NCI-H345 treated with DMSO at 0.1 percent for 48 hours (cell line): ENCODE measurements around the gene CPA1.

Experiments
- DNase-seq: peaks from one replicate; lab custom pipeline; 2025; ENCODE audit not compliant: unreplicated experiment; lab: John Stamatoyannopoulos, UW

Gene CPA1

GRCh38 chr7:130421684-130422083 lies 41.4 kb downstream of the CPA1 start:
- peak; percentile 66 for DNase-seq

- no peak for DNase-seq
Observed at GRCh38 chr7:130423501-130424037, 43.3 kb downstream of the CPA1 start.

GRCh38 chr7:130425796-130426195 lies 45.5 kb downstream of the CPA1 start:
- no peak for DNase-seq

- DNase-seq: no peak
Observed at GRCh38 chr7:130426564-130426963, 46.3 kb downstream of the CPA1 start.

- no peak for DNase-seq
Observed at GRCh38 chr7:130429019-130429418, 48.7 kb downstream of the CPA1 start.

GRCh38 chr7:130430115-130430514 lies 49.8 kb downstream of the CPA1 start:
- DNase-seq: no peak

GRCh38 chr7:130430841-130431666 lies 50.8 kb downstream of the CPA1 start:
- DNase-seq: no peak

- no peak for DNase-seq
Observed at GRCh38 chr7:130432886-130433285, 52.6 kb downstream of the CPA1 start.

- DNase-seq: no peak
Observed at GRCh38 chr7:130433301-130433700, 53.0 kb downstream of the CPA1 start.

GRCh38 chr7:130435311-130435854 lies 55.1 kb downstream of the CPA1 start:
- DNase-seq: no peak

GRCh38 chr7:130436253-130436652 lies 56.0 kb downstream of the CPA1 start:
- no peak for DNase-seq
